GM19468 (cell line): ENCODE measurements around the gene ZFP69.
A peak's percentile ranks its signal among the peaks of the same experiment; 100 is the strongest.
"Not testable (repeated sequence)": the region's sequence is repeated elsewhere in the genome, so short reads cannot be mapped to it uniquely, and the experiment has no call there.

Source experiments
- ATAC-seq: cut with Tn5 transposase; IDR thresholded peaks from one replicate; pipeline ENCODE4 v1.9.1; 2021; ENCODE audit warnings: mild to moderate bottlenecking, moderate library complexity, moderate number of reproducible peaks; ENCODE audit not compliant: unreplicated experiment; ENCODE audit errors: extremely low read depth

Gene ZFP69

GRCh38 chr1:40476924-40477677 lies at the start of gene ZFP69:
ZFP69 (plus strand) TSS chr1:40477290; CDS start chr1:40479362, 2,072 bp downstream.
- no peak for ATAC-seq

- no peak for ATAC-seq
Observed at GRCh38 chr1:40431385-40431784, 45.7 kb upstream of the ZFP69 start.

- ATAC-seq, result no peak
Observed at GRCh38 chr1:40432644-40433390, 44.3 kb upstream of the ZFP69 start.

GRCh38 chr1:40435471-40435870 lies 41.6 kb upstream of the ZFP69 start:
- ATAC-seq, result no peak

- ATAC-seq, result no peak
Observed at GRCh38 chr1:40435876-40436275, 41.2 kb upstream of the ZFP69 start.

GRCh38 chr1:40438391-40439015 lies 38.6 kb upstream of the ZFP69 start:
- ATAC-seq, result no peak

- no peak for ATAC-seq
Observed at GRCh38 chr1:40439247-40439646, 37.8 kb upstream of the ZFP69 start.

- ATAC-seq, result peak; percentile 78
Observed at GRCh38 chr1:40449684-40450494, 27.2 kb upstream of the ZFP69 start, which contains the start of gene ZFP69B. ZFP69B (plus strand) TSS chr1:40450476; CDS start chr1:40450962, 486 bp downstream.

GRCh38 chr1:40450495-40451237 lies 26.4 kb upstream of the ZFP69 start:
- no peak for ATAC-seq

- ATAC-seq, result no peak
Observed at GRCh38 chr1:40451238-40451585, 25.9 kb upstream of the ZFP69 start.

- no peak for ATAC-seq
Observed at GRCh38 chr1:40454873-40455272, 22.2 kb upstream of the ZFP69 start.

- ATAC-seq, result no peak
Observed at GRCh38 chr1:40462956-40463590, 14.0 kb upstream of the ZFP69 start.

- no peak for ATAC-seq
Observed at GRCh38 chr1:40469327-40469726, 7.8 kb upstream of the ZFP69 start.

- no peak for ATAC-seq
Observed at GRCh38 chr1:40475268-40475667, 1.8 kb upstream of the ZFP69 start.

- ATAC-seq, result no peak
Observed at GRCh38 chr1:40477678-40478053, 576 bp downstream of the ZFP69 start.

- no peak for ATAC-seq
Observed at GRCh38 chr1:40478276-40478675, 1.2 kb downstream of the ZFP69 start.

- no peak for ATAC-seq
Observed at GRCh38 chr1:40479156-40479555, 2.1 kb downstream of the ZFP69 start.

- ATAC-seq, result no peak
Observed at GRCh38 chr1:40495315-40495903, 18.3 kb downstream of the ZFP69 start.

- ATAC-seq, result not testable (repeated sequence)
Observed at GRCh38 chr1:40502651-40503050, 25.6 kb downstream of the ZFP69 start.
